Measurements from ENCODE around the gene PLCB4.

Gene PLCB4

DNA sequence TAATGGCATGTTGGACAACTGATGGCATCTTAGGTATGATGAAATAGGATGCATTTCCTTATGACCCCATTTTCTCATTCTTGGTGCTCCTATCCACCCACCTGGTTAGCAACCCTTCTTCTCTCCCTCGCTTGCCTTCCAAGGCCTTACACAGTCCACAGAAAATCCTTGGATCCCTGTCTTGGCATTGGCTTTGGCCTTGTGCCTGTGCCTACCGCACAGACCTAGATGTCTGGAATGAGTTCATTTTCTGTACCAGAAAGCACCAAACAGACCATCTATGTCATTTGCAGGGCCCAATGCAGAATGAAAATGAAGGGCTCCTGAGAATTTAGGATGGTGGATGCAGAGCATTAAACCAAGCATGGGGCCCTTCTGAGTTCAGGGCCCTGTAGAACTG lies 346.5 kb downstream of the PLCB4 start:
- TF ChIP-seq CTCF (IDR thresholded peaks at IDR 0.05) = no peak
- no peak overlapping the region for H3K4me3 ChIP-seq (ENCODE audit: low read depth, low read length)

GRCh38 chr20:9416421-9416820 lies 347.5 kb downstream of the PLCB4 start:
- TF ChIP-seq CTCF (IDR thresholded peaks at IDR 0.05) = no peak
- H3K4me2 ChIP-seq (ENCODE audit: low read length) = no peak overlapping the region
- no peak overlapping the region for H3K9ac ChIP-seq
- no peak overlapping the region for H3K4me3 ChIP-seq (ENCODE audit: low read depth, low read length)
- H3K36me3 ChIP-seq (ENCODE audit: control insufficient read depth, insufficient read depth, low read length) = no peaks in the 10 kb centered on the region
- H3K27ac ChIP-seq = no peak overlapping the region
- no peaks in the 10 kb centered on the region for H3K79me2 ChIP-seq
- no peaks in the 10 kb centered on the region for H3K4me1 ChIP-seq
- H3K27me3 ChIP-seq (ENCODE audit: control insufficient read depth, insufficient read depth, low read length) = no peaks in the 10 kb centered on the region
- H2AFZ ChIP-seq = no peak overlapping the region
- no peaks in the 10 kb centered on the region for H3K9me3 ChIP-seq (ENCODE audit: control insufficient read depth, low read length)

More for the DNA sequence above, 346.5 kb downstream of the PLCB4 start:
- no peaks in the 10 kb centered on the region for H3K4me1 ChIP-seq
- no peaks in the 10 kb centered on the region for H3K79me2 ChIP-seq
- H3K27ac ChIP-seq = no peak overlapping the region
- H3K27me3 ChIP-seq (ENCODE audit: control insufficient read depth, insufficient read depth, low read length) = no peaks in the 10 kb centered on the region
- H3K4me2 ChIP-seq (ENCODE audit: low read length) = no peak overlapping the region
- H3K9ac ChIP-seq = no peak overlapping the region
- H3K36me3 ChIP-seq (ENCODE audit: control insufficient read depth, insufficient read depth, low read length) = no peaks in the 10 kb centered on the region
- H2AFZ ChIP-seq = no peak overlapping the region
- H3K9me3 ChIP-seq (ENCODE audit: control insufficient read depth, low read length) = no peaks in the 10 kb centered on the region

DNA sequence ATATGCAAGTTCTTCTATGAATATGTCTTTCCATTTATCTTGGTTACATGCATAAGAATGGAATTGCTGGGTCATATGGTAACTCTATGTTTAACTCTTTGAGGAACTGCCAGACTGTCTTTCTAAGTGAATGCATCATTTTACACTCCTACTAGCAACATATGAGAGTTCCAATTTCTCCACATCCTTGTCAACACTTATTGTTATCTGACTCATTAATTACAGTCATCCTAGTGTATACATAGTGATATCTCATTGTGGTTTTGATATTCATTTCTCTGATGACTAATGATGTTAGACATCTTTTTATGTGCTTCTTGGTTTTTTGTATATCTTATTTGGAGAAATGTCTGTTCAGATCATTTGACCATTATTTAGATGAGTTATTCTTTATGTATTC lies 348.8 kb downstream of the PLCB4 start:
- no peak overlapping the region for H3K4me3 ChIP-seq (ENCODE audit: low read depth, low read length)
- no peaks in the 10 kb centered on the region for H3K9me3 ChIP-seq (ENCODE audit: control insufficient read depth, low read length)
- no peaks in the 10 kb centered on the region for H3K79me2 ChIP-seq
- no peaks in the 10 kb centered on the region for H3K27me3 ChIP-seq (ENCODE audit: control insufficient read depth, insufficient read depth, low read length)
- no peak overlapping the region for H2AFZ ChIP-seq
- H3K4me1 ChIP-seq = no peaks in the 10 kb centered on the region
- no peak overlapping the region for H3K27ac ChIP-seq
- no peak overlapping the region for H3K4me2 ChIP-seq (ENCODE audit: low read length)
- no peak overlapping the region for H3K9ac ChIP-seq
- no peaks in the 10 kb centered on the region for H3K36me3 ChIP-seq (ENCODE audit: control insufficient read depth, insufficient read depth, low read length)
- TF ChIP-seq CTCF (IDR thresholded peaks at IDR 0.05) = no peak

- H2AFZ ChIP-seq = no peak overlapping the region
- H3K27ac ChIP-seq = no peak overlapping the region
- H3K9me3 ChIP-seq (ENCODE audit: control insufficient read depth, low read length) = no peaks in the 10 kb centered on the region
- no peaks in the 10 kb centered on the region for H3K79me2 ChIP-seq
- no peaks in the 10 kb centered on the region for H3K27me3 ChIP-seq (ENCODE audit: control insufficient read depth, insufficient read depth, low read length)
- H3K4me1 ChIP-seq = no peaks in the 10 kb centered on the region
- no peaks in the 10 kb centered on the region for H3K36me3 ChIP-seq (ENCODE audit: control insufficient read depth, insufficient read depth, low read length)
- TF ChIP-seq CTCF (IDR thresholded peaks at IDR 0.05) = no peak
- no peak overlapping the region for H3K4me3 ChIP-seq (ENCODE audit: low read depth, low read length)
- H3K4me2 ChIP-seq (ENCODE audit: low read length) = no peak overlapping the region
- no peak overlapping the region for H3K9ac ChIP-seq
Measured at GRCh38 chr20:9422321-9423057, 353.6 kb downstream of the PLCB4 start.

- H3K4me2 ChIP-seq (ENCODE audit: low read length) = no peak overlapping the region
- no peak overlapping the region for H3K9ac ChIP-seq
- no peak for TF ChIP-seq CTCF (IDR thresholded peaks at IDR 0.05)
- H3K27me3 ChIP-seq (ENCODE audit: control insufficient read depth, insufficient read depth, low read length) = no peaks in the 10 kb centered on the region
- H3K9me3 ChIP-seq (ENCODE audit: control insufficient read depth, low read length) = no peaks in the 10 kb centered on the region
- H2AFZ ChIP-seq = no peak overlapping the region
- no peak overlapping the region for H3K4me3 ChIP-seq (ENCODE audit: low read depth, low read length)
- no peak overlapping the region for H3K27ac ChIP-seq
- no peaks in the 10 kb centered on the region for H3K36me3 ChIP-seq (ENCODE audit: control insufficient read depth, insufficient read depth, low read length)
- H3K79me2 ChIP-seq = no peaks in the 10 kb centered on the region
- H3K4me1 ChIP-seq = no peaks in the 10 kb centered on the region
Measured at GRCh38 chr20:9424551-9424950, 355.7 kb downstream of the PLCB4 start.
